ENCODE measurements around the gene TEX22.

TEX22 gene

DNA sequence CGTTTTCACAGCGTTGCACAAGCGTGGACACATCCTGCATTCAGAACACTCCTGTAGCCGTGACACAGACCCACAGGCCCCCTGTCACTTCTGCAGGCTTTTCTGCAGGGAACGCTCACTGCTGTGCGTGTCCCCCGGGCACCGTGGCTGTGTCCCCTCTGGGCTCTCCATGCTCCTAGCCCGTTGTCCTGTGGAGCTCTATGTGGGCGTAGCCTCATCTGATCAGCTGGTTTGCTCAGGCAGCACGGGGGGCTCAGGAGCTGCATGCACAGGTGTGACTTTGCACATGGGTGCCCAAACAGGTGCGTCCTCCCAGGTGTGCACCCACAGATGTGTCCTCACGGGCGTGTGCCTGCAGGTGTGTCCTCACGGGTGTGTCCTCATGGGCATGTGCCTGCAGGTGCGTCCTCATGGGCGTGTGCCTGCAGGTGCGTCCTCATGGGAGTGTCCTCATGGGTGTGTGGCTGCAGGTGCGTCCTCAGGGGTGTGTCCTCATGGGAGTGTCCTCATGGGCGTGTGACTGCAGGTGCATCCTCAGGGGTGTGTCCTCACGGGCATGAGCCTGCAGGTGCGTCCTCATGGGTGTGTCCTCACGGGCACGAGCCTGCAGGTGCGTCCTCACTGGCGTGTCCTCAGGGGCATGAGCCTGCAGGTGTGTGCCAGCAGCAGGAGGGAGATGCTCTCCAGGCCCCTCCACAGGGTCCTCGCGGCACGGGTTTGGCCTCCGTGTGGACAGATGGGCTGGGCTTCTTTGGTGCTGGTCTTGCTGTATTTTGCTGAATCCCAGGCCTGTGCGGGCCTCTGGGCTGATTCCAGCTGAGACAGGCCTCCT, 38.8 kb downstream of the TEX22 start:
- in situ Hi-C loops (cut with MboI; ENCODE audit: low sequenced_read_pairs) = no loop called here

DNA sequence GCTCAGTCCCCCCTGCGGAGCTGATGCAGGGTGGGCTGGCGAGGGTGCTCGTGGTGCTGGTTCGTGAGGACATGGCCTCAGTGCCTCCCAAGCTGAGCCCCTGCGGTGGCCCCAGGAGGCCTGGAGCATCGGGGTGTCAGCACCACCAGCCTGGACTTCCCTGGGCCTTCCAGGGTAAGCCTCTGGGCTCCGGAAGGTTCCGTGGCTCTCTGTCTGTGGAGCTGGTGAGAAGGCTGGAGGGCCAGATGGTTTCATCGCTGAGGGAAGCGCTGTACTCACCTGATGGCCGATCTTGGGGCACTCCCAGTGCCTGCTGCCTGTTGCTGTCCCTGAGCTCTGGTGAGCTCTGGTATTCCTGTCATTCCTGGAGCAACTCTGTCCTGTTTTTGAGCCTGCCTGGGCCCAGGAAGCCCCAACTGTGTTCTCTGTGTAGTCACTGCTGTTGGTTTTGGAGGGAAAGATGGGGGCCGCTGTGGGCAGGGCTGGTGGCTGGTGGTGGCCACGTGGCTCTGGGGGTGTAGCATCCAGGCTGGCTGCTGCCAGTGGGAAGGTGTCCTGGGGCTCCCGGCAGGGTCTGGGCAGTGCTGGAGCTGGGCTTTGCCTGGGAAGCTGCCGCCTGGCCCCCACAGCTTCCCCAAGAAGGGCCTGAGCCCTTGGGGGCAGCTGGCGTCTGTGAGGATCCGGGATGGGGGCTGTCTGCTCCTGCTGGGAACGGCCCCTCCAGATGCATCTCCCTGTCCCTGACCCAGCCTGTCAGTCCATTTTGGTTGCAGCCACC, 39.6 kb downstream of the TEX22 start:
- in situ Hi-C loops (cut with MboI; ENCODE audit: low sequenced_read_pairs) = no loop called here

DNA sequence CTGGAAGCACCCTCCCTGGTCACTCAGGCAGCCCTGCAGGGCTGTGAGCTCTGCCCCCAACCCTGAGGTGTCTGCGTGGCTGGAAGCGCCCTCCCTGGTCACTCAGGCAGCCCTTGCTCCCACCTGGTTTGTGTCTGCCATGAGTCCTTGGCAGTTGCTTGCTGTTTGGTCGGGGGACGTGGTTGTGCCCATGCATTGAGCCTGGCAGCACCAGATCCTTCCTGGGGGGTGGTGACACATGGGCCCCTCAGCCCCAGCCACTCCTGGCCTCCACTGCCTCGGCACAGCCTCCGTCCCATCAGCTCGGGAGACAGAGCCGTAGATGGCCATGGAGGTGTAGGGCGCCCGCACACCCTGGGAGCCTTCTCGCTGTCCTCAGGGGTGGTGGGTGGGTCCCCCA, 40.8 kb downstream of the TEX22 start:
- in situ Hi-C loops (cut with MboI; ENCODE audit: low sequenced_read_pairs) = no loop called here

DNA sequence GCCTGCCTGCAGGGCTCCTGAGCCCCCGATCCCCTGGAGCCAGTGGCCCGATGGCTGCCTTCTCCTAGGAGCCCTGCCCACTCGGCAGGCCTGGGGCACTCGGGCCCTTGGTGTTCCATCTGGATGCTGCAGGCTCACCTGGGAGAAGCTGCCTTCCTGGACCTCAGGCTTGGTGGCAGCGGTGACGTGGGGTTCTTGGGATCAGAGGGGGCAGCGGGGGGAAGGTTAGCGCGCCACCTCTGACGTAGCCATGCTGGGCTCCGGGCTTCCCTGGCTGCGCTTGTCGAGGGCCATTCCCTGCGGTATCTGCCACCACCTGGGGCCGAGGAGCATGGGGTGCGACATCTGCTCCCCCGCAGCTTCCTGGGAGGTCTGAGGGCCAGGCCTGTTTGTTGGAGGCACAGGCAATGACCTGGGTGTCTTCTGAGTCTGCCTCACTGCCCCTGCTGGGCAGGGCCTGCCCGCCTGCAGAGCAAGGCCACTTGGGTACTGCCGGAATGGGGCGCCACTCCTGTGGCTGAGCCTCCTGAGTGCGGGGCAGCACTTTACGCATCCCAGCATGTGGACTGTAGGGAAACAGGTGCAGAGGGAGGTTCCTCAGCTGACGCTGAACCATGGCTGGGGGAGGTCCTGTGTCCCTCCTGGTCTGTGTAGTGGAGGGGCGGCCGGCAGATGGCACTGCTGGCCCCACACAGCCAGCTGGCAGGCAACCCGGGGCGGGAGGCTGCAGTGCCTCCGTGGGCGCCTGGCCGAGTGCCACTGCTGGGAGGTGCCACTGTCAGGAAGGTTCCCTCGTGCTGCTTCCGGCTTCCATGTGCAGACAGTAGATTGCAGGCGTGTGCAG, 41.6 kb downstream of the TEX22 start:
- in situ Hi-C loops (cut with MboI; ENCODE audit: low sequenced_read_pairs) = loop anchor here (10.0 kb wide), 1 partner anchor 65 kb away; no protein-coding TSS in a partner anchor

DNA sequence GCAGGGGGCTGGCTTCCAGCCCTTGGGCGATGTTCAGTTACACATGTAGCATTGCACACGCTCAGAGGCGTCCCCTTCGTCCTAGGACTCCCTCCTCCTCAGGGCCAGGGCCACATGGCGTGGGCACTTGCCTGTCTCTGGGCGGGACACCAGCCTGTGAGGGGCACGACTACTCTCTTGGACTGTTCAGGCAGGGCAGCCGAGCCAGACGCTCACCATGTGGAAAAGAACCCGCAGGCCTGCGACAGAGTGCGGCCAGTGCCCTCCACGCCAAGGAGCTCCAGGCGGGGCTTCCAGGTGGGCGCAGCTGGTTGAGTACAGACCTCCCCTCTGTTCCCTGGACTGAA, 42.2 kb downstream of the TEX22 start:
- in situ Hi-C loops (cut with MboI; ENCODE audit: low sequenced_read_pairs) = loop anchor here (10.0 kb wide), 1 partner anchor 66 kb away; no protein-coding TSS in a partner anchor

DNA sequence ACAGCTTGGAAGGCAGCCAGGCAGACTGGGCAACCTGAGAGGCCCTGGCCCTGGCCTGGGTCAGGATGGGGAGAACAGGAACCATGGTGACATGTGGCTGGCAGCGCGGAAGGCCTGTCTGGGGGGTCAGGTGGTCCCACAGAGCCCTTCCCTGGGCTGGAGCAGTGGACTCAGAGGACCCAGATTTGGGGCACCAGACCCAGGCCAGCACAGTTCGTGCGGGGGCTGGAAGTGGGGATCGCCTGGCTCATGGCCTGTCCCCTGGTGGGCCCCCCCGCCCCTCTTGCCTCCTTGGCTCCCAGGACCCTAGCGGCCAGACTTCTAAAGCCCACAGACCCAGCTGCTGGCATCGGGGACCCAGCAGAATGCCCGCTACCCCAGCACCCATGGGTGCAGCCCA, 42.7 kb downstream of the TEX22 start:
- in situ Hi-C loops (cut with MboI; ENCODE audit: low sequenced_read_pairs) = loop anchor here (10.0 kb wide), 1 partner anchor 66 kb away; no protein-coding TSS in a partner anchor

DNA sequence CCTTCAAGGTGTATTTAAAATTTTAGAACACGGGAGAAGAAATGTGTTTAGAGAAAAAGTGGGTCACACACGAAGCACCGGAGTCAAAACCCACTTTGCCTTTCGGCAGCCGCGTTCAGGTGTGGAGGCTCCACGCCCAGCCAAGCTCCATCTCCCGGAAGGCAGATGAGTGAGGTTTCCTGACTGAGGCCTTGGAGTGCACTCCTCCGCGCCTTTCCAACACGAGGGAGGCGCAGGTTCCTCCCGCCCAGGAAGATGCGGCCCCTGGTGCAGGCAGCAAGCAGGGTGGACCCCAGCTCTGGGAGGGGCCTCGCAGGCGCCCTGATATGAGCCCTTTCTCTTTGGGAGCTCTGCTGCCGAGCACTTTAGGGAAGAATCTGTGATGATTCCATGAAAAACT, 43.8 kb downstream of the TEX22 start:
- in situ Hi-C loops (cut with MboI; ENCODE audit: low sequenced_read_pairs) = loop anchor here (10.0 kb wide), 1 partner anchor 67 kb away; no protein-coding TSS in a partner anchor

DNA sequence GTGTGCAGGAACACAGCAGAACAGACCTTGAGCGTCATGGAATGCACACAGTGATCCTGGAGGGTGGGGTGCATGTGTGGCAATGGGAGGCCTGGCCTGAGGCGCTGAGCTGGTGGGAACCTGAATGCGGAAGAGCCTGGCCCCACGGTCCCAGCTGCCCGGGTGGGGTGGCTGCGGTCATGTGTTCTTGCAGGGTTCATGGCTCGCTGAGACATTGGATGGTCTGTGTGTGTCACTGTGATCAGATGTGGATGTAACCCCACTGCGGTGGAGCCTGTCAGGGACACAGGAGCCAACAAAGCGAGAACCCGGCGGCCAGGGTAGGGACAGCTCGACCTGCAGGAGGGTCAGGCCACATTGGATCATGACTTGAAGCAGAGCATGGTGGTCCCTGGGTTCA, 44.5 kb downstream of the TEX22 start:
- in situ Hi-C loops (cut with MboI; ENCODE audit: low sequenced_read_pairs) = loop anchor here (10.0 kb wide), 1 partner anchor 68 kb away; no protein-coding TSS in a partner anchor

DNA sequence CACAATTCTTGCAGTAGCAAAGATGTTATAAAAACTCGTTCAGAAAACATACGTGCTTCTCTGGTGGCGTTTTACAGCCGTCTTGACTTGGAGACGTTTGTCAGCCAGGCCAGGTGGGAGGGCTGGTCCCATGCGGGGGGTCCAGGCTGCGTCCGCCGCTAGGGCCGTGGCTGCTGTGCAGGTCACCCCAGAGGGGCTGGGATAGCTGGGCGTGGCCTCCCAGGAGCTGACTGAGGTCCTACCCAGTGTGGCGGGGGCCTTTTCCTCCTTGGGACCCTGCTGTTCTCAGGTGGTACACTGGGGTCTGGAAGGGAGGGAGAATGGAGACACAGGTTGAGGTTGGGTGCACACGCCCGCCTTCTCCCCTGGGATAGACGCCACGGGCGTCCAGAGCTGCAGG, 46.5 kb downstream of the TEX22 start:
- in situ Hi-C loops (cut with MboI; ENCODE audit: low sequenced_read_pairs) = loop anchor here (10.0 kb wide), 1 partner anchor 70 kb away; no protein-coding TSS in a partner anchor

DNA sequence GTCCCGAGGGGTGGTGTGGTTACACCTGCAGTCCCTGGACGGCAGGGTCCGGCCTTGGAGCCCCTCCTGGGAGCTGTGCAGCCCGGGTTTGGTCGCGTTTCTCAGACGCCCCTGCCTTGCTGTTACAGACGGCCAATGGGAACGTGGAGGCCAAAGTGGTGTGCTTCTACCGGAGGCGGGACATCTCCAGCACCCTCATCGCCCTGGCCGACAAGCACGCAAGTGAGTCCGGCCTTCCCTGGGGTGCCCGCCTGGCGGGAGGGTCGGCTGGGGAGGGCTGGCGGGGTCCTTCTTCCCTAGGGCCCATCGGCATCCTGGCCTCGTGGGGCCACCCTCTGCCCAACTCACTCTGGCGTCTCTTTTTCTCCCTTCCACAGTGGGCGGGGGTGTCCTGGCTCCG, 47.0 kb downstream of the TEX22 start:
- in situ Hi-C loops (cut with MboI; ENCODE audit: low sequenced_read_pairs) = loop anchor here (10.0 kb wide), 1 partner anchor 70 kb away; no protein-coding TSS in a partner anchor

DNA sequence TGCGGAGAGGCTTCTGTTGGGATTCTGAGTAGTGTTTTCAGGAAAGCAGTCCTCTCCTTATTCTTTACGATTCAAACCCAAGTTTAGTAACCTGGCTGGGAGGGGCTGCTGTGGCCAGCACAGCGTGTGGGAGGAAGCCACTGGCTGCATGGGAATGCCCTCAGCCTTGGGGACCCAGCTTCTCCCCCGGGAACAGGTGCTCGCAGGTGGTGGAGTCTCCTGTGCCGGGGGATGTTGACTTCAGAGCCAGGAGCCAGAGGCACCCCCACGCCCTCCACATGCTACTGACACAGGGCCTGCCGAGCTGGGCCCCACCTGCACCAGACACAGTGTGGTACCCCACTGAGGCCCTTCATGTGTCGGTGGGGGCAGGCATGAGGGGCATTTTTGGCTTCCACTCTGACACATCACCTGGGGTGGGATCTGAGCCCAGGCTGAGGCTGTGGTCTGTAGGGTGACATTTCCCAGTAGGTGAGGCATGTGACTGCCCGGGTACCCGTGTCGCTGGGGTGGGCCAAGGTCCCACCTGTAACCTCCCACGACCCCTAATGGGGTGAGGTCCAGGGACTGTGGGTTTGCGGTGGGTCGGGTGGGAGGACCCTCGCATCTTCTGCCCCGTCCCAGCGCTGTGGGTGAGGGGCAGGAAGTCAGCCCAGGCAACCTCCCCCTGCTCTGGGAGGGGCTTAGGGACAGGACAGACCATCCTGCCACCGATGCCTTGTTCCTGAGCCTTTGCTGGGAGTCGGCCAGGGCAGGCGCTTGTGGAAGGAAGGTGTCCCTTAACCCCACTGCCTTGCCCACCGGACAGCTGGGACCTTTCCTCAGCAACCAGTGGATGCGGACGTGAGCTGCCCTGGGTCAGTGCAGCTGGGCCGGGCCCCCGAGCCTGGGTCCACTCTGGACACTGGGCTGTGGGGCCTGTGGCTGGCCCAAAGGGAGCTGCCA, 47.8 kb downstream of the TEX22 start:
- in situ Hi-C loops (cut with MboI; ENCODE audit: low sequenced_read_pairs) = loop anchor here (10.0 kb wide), 1 partner anchor 71 kb away; no protein-coding TSS in a partner anchor

DNA sequence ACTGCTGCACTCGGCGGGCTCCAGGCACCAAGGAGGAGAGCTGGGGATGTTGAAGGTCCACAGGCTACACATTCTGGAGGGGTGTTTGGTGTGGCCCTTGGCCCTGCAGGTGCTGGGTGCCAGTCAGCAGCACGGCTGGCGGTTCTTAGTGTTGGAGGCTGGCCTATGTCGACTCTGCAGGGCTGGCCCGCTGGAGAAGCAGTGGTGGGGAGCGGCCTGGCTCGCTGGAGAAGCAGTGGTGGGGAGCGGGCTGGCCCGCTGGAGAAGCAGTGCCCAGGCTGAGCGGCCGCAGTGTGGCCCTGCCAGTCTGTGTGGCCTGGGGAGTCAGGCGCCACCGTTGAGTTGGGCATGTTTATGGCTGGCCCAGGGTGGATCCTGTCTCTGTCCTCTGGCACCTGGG, 48.6 kb downstream of the TEX22 start:
- in situ Hi-C loops (cut with MboI; ENCODE audit: low sequenced_read_pairs) = loop anchor here (10.0 kb wide), 1 partner anchor 72 kb away; no protein-coding TSS in a partner anchor

DNA sequence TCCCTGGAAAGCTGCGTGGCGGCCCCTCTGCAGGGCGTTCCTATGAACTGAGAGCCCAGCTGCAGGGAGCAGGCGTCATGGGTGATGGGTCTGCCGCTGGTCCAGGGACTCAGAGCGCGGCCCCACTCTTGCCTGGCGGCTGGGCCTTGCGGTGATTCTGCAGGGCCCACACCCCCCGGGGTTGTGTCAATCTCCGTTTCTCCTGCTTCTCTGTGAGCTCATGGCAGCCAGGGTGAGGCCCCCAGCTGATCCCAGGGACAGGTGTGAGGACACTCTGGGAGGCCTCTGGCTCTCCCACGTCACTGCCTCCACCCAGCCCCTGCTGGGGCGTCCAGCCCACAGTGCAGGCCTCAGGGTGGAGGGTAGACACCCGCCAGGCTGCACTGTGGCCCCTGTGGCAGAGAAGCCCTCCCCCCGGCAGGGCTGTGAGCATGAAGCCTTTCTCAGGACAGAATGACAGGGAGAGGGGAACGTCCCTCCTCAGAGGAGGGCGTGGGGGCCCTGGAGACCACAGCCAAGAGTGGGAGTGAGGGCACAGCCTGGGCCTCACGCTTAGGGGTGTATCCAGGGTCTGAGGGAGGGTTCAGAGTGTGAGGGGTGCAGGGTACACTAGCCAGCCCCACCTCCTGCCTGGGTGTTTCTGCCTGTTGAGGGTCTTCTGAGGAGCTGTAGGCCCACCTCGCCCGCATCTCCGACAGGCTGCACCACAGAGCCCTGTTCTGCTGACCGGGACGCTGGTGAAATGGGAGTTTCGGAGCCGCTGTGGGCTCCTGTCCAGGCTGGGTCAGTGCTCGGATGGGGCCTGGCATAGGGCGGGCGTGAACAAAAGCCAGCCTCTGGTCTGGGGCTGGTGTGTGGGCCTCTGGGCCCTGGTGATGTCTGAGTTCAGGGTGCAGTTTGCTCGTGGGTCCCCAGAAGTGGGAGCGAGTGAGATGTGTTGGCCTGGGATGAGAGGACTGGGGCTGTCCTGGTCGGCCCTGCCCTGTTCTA, 49.6 kb downstream of the TEX22 start:
- in situ Hi-C loops (cut with MboI; ENCODE audit: low sequenced_read_pairs) = loop anchor here (10.0 kb wide), 1 partner anchor 73 kb away; no protein-coding TSS in a partner anchor

DNA sequence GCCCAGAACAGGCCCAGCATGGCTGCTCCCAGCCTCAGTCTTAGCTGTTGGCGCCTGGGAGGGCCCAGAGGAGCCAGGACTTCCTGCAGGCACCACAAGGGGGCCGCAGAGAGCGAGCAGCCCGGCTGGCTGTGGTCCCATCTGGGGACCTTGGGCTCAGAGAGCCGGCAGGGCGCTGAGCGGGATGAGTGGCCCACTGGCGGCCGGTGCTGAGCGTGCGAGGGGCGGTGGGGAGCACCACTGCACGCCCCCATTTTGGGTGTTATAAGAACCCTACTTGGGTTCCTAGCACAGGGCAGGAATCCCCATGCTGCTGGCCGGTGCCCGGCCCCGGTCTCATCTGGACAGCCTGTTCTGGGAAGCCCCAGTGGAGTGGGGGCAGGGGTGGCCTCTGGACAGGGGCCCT, 50.4 kb downstream of the TEX22 start:
- in situ Hi-C loops (cut with MboI; ENCODE audit: low sequenced_read_pairs) = loop anchor here (10.0 kb wide), 1 partner anchor 74 kb away; no protein-coding TSS in a partner anchor

DNA sequence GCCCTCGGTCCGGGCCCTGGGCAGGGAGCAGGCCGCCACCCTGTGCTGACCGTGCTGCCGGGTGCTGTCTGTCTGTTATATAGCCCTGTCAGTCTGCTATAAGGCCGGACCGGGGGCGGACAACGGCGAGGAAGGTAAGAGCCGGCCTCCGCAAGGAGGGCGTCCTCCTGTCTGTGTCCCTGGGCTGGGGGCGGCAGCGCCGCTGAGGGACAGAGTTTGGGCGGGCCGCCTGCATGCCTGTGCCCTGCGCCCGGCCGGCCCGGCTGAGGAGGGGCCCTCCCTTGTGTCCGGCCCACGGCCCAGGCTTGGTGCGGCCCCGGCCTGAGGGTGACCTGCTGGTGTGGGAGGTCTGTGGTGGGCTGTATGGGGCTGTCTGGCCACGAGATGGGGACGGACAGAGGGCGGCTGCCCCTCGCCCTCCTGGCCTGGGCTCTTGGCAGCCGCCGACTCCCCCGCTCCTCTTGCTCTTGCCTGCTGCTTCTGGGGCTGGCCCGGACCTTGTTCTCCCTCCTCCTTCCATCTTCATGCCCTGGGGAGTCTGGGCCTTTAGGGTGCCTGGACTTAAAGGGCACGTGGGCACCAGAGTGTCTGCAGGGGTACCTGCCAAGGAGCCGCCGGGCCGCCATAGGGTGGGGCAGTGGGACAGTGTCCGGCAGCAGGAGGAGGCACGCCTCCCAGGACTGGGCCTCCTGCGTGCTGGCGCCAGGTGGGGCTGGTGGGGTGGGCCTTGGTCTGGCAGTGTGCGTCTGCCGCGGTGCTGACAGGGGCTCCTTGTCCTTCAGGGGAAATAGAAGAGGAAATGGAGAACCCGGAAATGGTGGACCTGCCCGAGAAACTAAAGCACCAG, 51.2 kb downstream of the TEX22 start:
- in situ Hi-C loops (cut with MboI; ENCODE audit: low sequenced_read_pairs) = loop anchor here (10.0 kb wide), 1 partner anchor 75 kb away; no protein-coding TSS in a partner anchor

DNA sequence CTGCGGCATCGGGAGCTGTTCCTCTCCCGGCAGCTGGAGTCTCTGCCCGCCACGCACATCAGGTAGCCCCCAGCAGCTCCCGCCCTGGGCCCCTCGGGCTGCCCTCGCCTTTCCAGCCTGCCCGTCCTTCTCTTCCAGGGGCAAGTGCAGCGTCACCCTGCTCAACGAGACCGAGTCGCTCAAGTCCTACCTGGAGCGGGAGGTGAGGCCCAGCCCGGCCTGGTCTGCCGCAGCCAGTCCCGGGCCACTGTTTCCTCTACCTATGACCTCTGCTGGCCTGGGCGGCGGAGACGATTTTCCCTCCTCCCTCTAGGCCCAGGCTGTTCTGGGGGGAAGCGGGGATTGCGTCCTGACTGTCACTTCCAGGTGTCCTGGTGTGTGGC, 51.8 kb downstream of the TEX22 start:
- in situ Hi-C loops (cut with MboI; ENCODE audit: low sequenced_read_pairs) = no loop called here

All from HL-60/S4 (cell line).